Activated CD4-positive, alpha-beta memory T cell treated with anti-CD3 and anti-CD28 coated beads for 36 hours (primary cell): ENCODE measurements around the gene RIC3. TPM values are rescaled to one million over a fixed set of nuclear protein-coding genes. Genes with fewer than 3 reads are reported as not detected.

Experiments
- CTCF ChIA-PET: fragments of 350-600 bp; sonication (Branson Sonifier 250); formaldehyde crosslinking; loops from one replicate; lab custom pipeline; 2021; ENCODE audit warnings: antibody characterized with exemption, inconsistent platforms; lab: Charles Lee
- POLR2A ChIA-PET: fragments of 350-600 bp; sonication (Branson Sonifier 250); formaldehyde crosslinking; loops from one replicate; lab custom pipeline; 2021; ENCODE audit warnings: antibody characterized with exemption; lab: Charles Lee
- DNase-seq: peaks from one replicate; pipeline ENCODE4 v3.0.0-alpha.2; 2020
- H3K27ac Mint-ChIP-seq: one replicate; pipeline ENCODE4 v1.8.0; 2021; ENCODE audit warnings: mixed read lengths
- H3K27me3 Mint-ChIP-seq: one replicate; pipeline ENCODE4 v1.8.0; 2021; ENCODE audit warnings: mixed read lengths
- H3K36me3 Mint-ChIP-seq: one replicate; pipeline ENCODE4 v1.8.0; 2021; ENCODE audit warnings: mixed read lengths
- H3K4me1 Mint-ChIP-seq: one replicate; pipeline ENCODE4 v1.8.0; 2021; ENCODE audit warnings: low read depth, mixed read lengths
- H3K4me3 Mint-ChIP-seq: one replicate; pipeline ENCODE4 v1.8.0; 2021; ENCODE audit warnings: mild to moderate bottlenecking, mixed read lengths
- H3K9me3 Mint-ChIP-seq: one replicate; pipeline ENCODE4 v1.8.0; 2021; ENCODE audit warnings: mixed read lengths
- intact Hi-C: fragments of 100-400 bp; cut with micrococcal nuclease; formaldehyde crosslinking; loops from one replicate; pipeline ENCODE4 v1.15.1; 2023
- total RNA-seq, 2 experiments: library from RNA; stranded (reverse); gene quantifications; one replicate each; pipeline ENCODE4 v1.2.3, GENCODE V29; 2021

The RIC3 gene
- total RNA-seq, 2 experiments from 2014 or later: 5.0 to 5.6 TPM

DNA sequence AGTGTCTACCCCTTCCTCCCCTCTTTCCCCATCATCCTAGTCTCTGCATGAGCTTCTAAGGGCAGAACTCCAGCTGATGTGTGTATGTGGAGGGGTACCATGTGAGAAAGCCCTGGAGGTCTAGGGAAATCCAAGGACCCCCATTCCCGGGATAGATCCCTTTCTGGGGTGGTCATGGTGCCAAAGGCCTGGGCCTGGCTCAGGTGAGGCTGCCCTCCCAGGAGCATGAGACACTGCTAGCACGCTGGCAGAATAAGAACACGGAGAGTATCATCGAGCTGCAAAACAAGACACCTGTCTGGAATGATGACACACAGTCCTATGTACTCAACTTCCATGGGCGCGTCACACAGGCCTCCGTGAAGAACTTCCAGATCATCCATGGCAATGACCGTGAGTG is 68.2 kb downstream of the RIC3 start:
- ChIA-PET POLR2A (no interaction called here), CTCF (interaction anchor here (1.3 to 17.8 kb wide), 12 partner anchors 11 to 207 kb away, joined by 3 to 437 read pairs (median 20); partner anchors contain the start of gene TUB)
- no peak overlapping the region for H3K27ac Mint-ChIP-seq
- DNase-seq: no peak
- H3K4me1 Mint-ChIP-seq: no peaks in the 10 kb centered on the region
- H3K9me3 Mint-ChIP-seq: no peaks in the 10 kb centered on the region
- H3K36me3 Mint-ChIP-seq: no peaks in the 10 kb centered on the region
- no peaks in the 10 kb centered on the region for H3K27me3 Mint-ChIP-seq
- H3K4me3 Mint-ChIP-seq: no peak overlapping the region
- intact Hi-C loops: no loop called here

DNA sequence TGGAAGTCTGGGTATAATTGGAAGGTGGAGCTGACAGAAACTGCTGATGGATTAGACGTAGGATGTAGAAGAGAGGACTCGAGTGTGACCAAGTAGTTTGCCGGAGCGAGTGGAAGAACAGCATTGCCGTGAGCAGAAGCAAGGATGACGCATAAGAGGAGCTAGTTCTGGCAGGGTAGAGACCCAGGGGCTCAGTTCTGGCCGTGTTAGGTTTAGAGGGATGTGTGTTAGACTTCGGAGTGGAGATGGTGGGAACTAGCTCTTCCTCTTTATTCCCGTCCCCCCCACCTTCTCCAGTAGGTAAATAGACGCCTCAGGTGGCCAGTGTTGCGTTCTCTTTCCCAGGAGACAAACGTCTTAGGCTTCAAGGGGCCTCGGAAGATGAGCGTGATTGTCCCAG is 68.7 kb downstream of the RIC3 start:
- CTCF ChIA-PET: interaction anchor here (1.3 to 17.8 kb wide), 20 partner anchors 8 to 207 kb away, joined by 3 to 437 read pairs (median 10); partner anchors contain the start of genes EIF3F and TUB
- H3K9me3 Mint-ChIP-seq: no peaks in the 10 kb centered on the region
- H3K36me3 Mint-ChIP-seq: no peaks in the 10 kb centered on the region
- no peak for DNase-seq
- intact Hi-C loops: no loop called here
- POLR2A ChIA-PET: interaction anchor here (1.4 kb wide), 1 partner anchor 67 kb away, joined by 5 read pairs; no protein-coding TSS in a partner anchor
- no peaks in the 10 kb centered on the region for H3K4me1 Mint-ChIP-seq
- no peak overlapping the region for H3K4me3 Mint-ChIP-seq
- H3K27ac Mint-ChIP-seq: no peak overlapping the region
- H3K27me3 Mint-ChIP-seq: no peaks in the 10 kb centered on the region

DNA sequence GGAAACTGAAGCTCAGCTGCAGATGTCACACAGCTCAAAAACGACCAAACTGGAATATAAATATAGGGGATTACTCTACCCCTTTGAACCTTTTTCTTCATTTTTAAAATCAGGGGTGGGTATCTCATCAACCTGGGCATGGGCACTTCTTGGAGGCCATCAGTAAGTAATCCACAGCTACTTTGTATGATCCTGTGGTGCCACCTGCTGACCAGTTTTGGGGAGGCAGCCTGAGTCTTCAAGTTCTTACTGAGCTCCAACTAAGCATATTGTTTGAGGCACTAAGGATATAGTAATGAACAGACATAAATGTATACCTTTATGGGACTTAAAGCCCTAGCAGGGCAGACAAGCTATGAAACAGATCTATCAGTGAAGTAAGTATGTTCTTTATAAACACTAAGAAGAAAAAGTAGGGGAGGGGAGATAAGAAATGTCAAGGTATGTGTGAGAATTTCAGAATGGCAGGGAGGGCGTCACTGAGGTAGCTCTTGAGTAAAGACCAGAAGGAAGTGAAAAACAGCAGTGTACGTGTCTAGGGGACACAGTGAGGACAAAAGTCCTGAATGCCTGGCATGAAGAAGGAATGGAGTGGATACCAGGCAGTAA is 69.4 kb downstream of the RIC3 start:
- no peak overlapping the region for H3K4me3 Mint-ChIP-seq
- H3K27me3 Mint-ChIP-seq: no peaks in the 10 kb centered on the region
- no peak overlapping the region for H3K27ac Mint-ChIP-seq
- no peaks in the 10 kb centered on the region for H3K9me3 Mint-ChIP-seq
- intact Hi-C loops: loop anchor here (1.0 to 2.0 kb wide), 3 partner anchors 66 to 207 kb away; no protein-coding TSS in a partner anchor
- no peaks in the 10 kb centered on the region for H3K36me3 Mint-ChIP-seq
- H3K4me1 Mint-ChIP-seq: no peaks in the 10 kb centered on the region
- CTCF ChIA-PET: interaction anchor here (0.5 to 17.8 kb wide), 43 partner anchors 9 to 209 kb away, joined by 3 to 437 read pairs (median 6); partner anchors contain the start of genes EIF3F, LMO1 and TUB
- POLR2A ChIA-PET: interaction anchor here (1.4 to 1.8 kb wide), 2 partner anchors 66 to 93 kb away, joined by 5 to 6 read pairs; no protein-coding TSS in a partner anchor
- peak; percentile 80 for DNase-seq

DNA sequence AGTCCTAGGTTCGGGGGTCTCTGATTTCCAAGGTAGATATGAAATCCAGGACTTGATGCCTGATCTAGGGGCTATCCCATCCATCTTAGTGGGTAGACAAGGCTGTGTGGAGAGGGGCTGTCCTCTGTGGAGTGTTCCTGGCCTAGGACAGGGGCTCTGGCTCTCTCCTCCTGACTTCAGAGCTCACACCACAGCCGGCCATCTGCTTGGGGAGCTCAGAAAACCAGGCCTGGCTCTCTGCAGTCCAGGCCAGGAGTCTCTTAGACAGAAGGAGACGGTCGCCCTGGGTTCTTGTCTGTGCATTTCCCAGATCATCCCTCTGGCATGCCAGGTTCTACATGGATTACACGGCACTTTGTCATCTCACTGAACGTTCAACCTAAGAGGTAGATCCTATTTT is 69.9 kb downstream of the RIC3 start:
- DNase-seq: no peak
- Mint-ChIP-seq H3K27me3 (no peaks in the 10 kb centered on the region), H3K27ac (no peak overlapping the region), H3K4me1 (no peaks in the 10 kb centered on the region), H3K9me3 (no peaks in the 10 kb centered on the region), H3K4me3 (no peak overlapping the region), H3K36me3 (no peaks in the 10 kb centered on the region)
- CTCF ChIA-PET: interaction anchor here (0.5 to 17.8 kb wide), 38 partner anchors 9 to 218 kb away, joined by 3 to 437 read pairs (median 7); partner anchors contain the start of genes EIF3F, LMO1 and TUB
- intact Hi-C loops: loop anchor here (1.0 to 2.0 kb wide), 3 partner anchors 66 to 206 kb away; no protein-coding TSS in a partner anchor
- POLR2A ChIA-PET: interaction anchor here (1.4 to 1.8 kb wide), 2 partner anchors 65 to 92 kb away, joined by 5 to 6 read pairs; no protein-coding TSS in a partner anchor

DNA sequence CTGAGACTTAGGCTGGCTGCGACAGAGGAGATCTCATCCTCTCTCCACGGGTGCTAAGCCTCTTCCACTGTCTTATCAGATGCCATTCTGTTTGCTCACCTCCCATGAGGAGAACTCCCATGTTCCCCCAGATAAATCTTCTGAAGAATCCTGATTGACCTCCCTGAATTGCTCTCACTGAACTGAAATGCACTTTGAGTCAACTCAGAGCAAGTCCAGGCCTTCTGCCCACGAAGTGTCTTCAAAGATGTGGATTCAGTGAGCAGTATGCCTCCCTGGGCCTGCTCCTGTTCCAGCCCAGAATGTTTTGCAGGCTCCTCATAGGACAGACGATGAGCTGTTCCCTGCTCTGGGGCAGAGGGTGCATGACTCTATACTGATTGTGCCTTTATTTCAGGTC is 70.5 kb downstream of the RIC3 start:
- no peaks in the 10 kb centered on the region for H3K27me3 Mint-ChIP-seq
- H3K4me1 Mint-ChIP-seq: no peaks in the 10 kb centered on the region
- ChIA-PET POLR2A (interaction anchor here (1.8 kb wide), 1 partner anchor 92 kb away, joined by 6 read pairs; no protein-coding TSS in a partner anchor), CTCF (interaction anchor here (0.6 to 17.8 kb wide), 21 partner anchors 8 to 219 kb away, joined by 3 to 437 read pairs (median 9); partner anchors contain the start of genes EIF3F, LMO1 and TUB)
- DNase-seq: no peak
- intact Hi-C loops: loop anchor here (2.0 kb wide), 1 partner anchor 206 kb away; no protein-coding TSS in a partner anchor
- H3K27ac Mint-ChIP-seq: no peak overlapping the region
- no peak overlapping the region for H3K4me3 Mint-ChIP-seq
- H3K36me3 Mint-ChIP-seq: no peaks in the 10 kb centered on the region
- no peaks in the 10 kb centered on the region for H3K9me3 Mint-ChIP-seq

DNA sequence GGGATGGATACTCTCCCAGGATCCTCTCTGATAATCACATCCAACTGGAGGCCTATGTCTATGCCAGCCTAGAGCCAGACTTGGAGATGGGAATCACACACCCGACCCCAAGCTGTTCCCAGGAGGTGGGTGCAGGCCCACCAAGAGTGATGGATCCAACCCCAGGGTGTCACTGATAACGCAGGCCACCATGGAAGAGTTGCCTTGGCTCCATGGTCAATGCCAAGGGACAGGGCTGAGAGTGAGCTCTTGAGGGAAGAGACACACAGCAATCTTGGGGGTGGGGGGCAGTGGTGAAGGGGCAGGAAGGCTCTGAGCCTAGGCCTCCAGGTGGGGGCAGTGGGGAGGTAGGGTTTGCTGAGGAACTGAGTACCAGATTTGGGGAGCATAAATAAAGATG is 70.9 kb downstream of the RIC3 start:
- H3K9me3 Mint-ChIP-seq: no peaks in the 10 kb centered on the region
- no peaks in the 10 kb centered on the region for H3K36me3 Mint-ChIP-seq
- CTCF ChIA-PET: interaction anchor here (1.3 to 17.8 kb wide), 9 partner anchors 8 to 166 kb away, joined by 6 to 437 read pairs (median 18); partner anchors contain the start of gene LMO1
- no peaks in the 10 kb centered on the region for H3K4me1 Mint-ChIP-seq
- no peak for DNase-seq
- no peak overlapping the region for H3K4me3 Mint-ChIP-seq
- intact Hi-C loops: loop anchor here (2.0 kb wide), 1 partner anchor 205 kb away; no protein-coding TSS in a partner anchor
- POLR2A ChIA-PET: interaction anchor here (1.8 kb wide), 1 partner anchor 91 kb away, joined by 6 read pairs; no protein-coding TSS in a partner anchor
- H3K27me3 Mint-ChIP-seq: no peaks in the 10 kb centered on the region
- H3K27ac Mint-ChIP-seq: no peak overlapping the region

DNA sequence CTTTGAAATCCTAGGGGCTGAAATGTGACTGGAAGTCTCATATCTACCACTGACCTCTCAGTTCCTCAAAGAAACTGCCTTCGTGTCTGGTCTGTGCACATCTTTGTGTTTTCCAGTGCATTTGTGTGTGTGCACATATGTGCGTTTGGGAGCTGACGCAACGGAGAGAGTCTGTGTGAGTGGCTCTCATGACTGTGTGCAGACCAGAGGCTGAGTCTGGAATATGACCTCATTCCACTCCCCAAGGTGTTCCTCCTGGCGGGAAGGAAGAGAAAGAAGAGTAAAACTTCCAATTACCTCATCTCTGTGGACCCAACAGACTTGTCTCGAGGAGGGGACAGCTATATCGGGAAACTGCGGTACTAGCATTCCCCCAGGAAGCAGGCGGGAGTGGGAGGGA is 71.4 kb downstream of the RIC3 start:
- no peak for DNase-seq
- H3K4me3 Mint-ChIP-seq: no peak overlapping the region
- ChIA-PET CTCF (interaction anchor here (1.2 to 17.8 kb wide), 6 partner anchors 8 to 166 kb away, joined by 4 to 437 read pairs (median 64); partner anchors contain the start of gene LMO1), POLR2A (no interaction called here)
- no peaks in the 10 kb centered on the region for H3K36me3 Mint-ChIP-seq
- H3K27ac Mint-ChIP-seq: no peak overlapping the region
- H3K4me1 Mint-ChIP-seq: no peaks in the 10 kb centered on the region
- no peaks in the 10 kb centered on the region for H3K27me3 Mint-ChIP-seq
- no peaks in the 10 kb centered on the region for H3K9me3 Mint-ChIP-seq
- intact Hi-C loops: no loop called here

DNA sequence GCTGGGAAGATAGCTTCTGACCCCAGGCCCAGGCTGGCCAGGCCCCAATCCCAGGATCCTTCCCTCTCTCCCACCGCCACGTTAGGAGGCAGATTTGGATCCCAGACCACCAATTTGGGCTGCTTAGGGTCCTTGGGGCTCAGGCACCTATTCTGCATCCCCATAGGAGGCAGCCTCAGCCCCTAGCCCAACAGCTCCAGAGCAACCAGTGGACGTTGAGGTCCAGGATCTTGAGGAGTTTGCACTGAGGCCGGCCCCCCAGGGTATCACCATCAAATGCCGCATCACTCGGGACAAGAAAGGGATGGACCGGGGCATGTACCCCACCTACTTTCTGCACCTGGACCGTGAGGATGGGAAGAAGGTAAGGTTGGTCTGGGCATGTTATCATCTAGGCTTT is 71.8 kb downstream of the RIC3 start:
- intact Hi-C loops: no loop called here
- H3K27ac Mint-ChIP-seq: no peak overlapping the region
- no peaks in the 10 kb centered on the region for H3K27me3 Mint-ChIP-seq
- DNase-seq: no peak
- ChIA-PET POLR2A (no interaction called here), CTCF (interaction anchor here (1.1 to 17.8 kb wide), 5 partner anchors 7 to 204 kb away, joined by 3 to 437 read pairs (median 105); no protein-coding TSS in a partner anchor)
- no peaks in the 10 kb centered on the region for H3K36me3 Mint-ChIP-seq
- H3K9me3 Mint-ChIP-seq: no peaks in the 10 kb centered on the region
- H3K4me3 Mint-ChIP-seq: no peak overlapping the region
- no peaks in the 10 kb centered on the region for H3K4me1 Mint-ChIP-seq

DNA sequence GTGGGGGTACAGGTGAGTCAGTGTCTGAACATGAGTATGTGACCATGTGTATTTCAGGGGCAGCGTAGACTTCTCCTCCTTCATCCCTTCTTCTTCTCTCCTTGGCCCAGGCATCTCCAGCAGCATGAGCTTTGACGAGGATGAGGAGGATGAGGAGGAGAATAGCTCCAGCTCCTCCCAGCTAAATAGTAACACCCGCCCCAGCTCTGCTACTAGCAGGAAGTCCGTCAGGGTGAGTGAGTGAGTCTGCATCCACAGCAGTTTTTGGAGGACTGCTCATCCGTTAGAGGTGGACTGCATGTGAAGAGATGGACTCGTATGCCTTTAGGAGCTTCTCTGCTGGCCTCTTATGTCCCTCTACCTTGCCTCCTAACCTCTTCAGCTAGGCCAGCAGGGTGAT is 72.2 kb downstream of the RIC3 start:
- ChIA-PET POLR2A (no interaction called here), CTCF (interaction anchor here (1.1 to 17.8 kb wide), 4 partner anchors 9 to 204 kb away, joined by 3 to 437 read pairs (median 63); no protein-coding TSS in a partner anchor)
- intact Hi-C loops: no loop called here
- no peak overlapping the region for H3K4me3 Mint-ChIP-seq
- DNase-seq: no peak
- no peaks in the 10 kb centered on the region for H3K4me1 Mint-ChIP-seq
- no peak overlapping the region for H3K27ac Mint-ChIP-seq
- no peaks in the 10 kb centered on the region for H3K36me3 Mint-ChIP-seq
- no peaks in the 10 kb centered on the region for H3K27me3 Mint-ChIP-seq
- H3K9me3 Mint-ChIP-seq: no peaks in the 10 kb centered on the region

DNA sequence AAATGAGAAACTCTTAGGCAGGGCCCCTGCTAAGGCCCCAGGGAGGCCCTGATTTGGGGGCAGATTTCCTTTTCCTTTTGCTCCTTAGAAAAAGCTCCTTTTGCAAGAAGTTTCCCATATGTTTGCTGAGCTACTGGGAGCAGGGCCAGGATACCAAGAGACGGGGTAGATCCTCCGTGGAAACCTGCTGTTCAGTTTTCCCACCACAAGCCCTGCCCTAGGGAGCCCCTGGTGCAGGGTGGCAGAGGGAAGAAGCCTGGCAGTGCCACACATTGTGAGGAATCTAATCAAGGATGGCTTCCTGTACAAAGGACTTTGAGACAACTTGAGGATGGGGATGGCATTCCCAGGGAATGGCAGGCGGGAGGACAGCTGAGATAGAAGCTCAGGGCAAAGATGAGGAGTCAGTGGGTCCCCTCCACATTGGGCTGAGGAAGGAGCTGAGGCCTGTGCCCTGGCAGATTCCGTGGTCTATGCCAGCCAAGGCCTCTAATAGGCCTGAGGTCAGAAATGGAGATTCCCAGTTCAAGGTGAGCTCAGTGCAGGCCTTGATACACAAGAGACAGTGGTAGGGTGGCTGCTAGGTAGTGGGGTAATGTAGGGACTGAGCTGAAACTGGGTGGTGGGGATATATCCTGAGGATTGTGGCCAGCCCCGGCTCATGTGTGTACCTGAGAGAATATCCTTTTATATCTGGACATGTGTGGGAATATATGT is 72.9 kb downstream of the RIC3 start:
- Mint-ChIP-seq H3K36me3 (no peaks in the 10 kb centered on the region), H3K4me3 (no peak overlapping the region)
- CTCF ChIA-PET: interaction anchor here (1.1 to 17.8 kb wide), 3 partner anchors 63 to 203 kb away, joined by 3 to 437 read pairs (median 122); no protein-coding TSS in a partner anchor

DNA sequence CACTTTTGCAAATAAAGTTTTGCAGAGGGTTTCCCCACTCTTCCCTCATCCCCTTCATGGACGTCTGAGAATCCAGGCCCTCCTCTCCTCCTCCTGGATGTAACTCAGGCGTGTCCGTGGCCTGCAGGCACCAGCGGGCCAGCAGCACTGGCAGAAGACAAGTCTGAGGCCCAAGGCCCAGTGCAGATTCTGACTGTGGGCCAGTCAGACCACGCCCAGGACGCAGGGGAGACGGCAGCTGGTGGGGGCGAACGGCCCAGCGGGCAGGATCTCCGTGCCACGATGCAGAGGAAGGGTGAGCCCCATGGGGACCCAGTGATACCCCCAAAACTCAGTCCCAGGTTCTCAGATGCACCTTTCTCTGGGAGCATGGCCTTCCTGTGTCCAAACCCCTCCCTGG is 73.5 kb downstream of the RIC3 start:
- no peaks in the 10 kb centered on the region for H3K36me3 Mint-ChIP-seq
- intact Hi-C loops: no loop called here
- no peaks in the 10 kb centered on the region for H3K4me1 Mint-ChIP-seq
- no peaks in the 10 kb centered on the region for H3K27me3 Mint-ChIP-seq
- no peaks in the 10 kb centered on the region for H3K9me3 Mint-ChIP-seq
- DNase-seq: no peak
- ChIA-PET POLR2A (no interaction called here), CTCF (interaction anchor here (5.9 to 17.8 kb wide), 3 partner anchors 62 to 88 kb away, joined by 72 to 437 read pairs (median 122); no protein-coding TSS in a partner anchor)
- no peak overlapping the region for H3K27ac Mint-ChIP-seq
- no peak overlapping the region for H3K4me3 Mint-ChIP-seq

More for the DNA sequence above, 72.9 kb downstream of the RIC3 start:
- no peak for DNase-seq
- POLR2A ChIA-PET: no interaction called here
- intact Hi-C loops: no loop called here
- no peaks in the 10 kb centered on the region for H3K4me1 Mint-ChIP-seq
- H3K9me3 Mint-ChIP-seq: no peaks in the 10 kb centered on the region
- H3K27me3 Mint-ChIP-seq: no peaks in the 10 kb centered on the region
- H3K27ac Mint-ChIP-seq: no peak overlapping the region
